H1 (cell line): ENCODE data around the gene HOMER1. TPM values are rescaled to one million over a fixed set of nuclear protein-coding genes. Genes with fewer than 3 reads are reported as not detected.

Experiments
- TBP ChIP-seq: IDR thresholded peaks from 2 replicates; pipeline ENCODE4 v1.6.1; 2011; ENCODE audit warnings: low read depth, low read length, improper control_type of control experiment
- polyA plus RNA-seq, 7 experiments: library from polyadenylated mRNA; depleted of rRNA in 3 of 7; stranded (reverse) in 5 of 7; unstranded in 2 of 7; fragments of >200 nt in 5 of 7; fragments of 200-250 nt in 2 of 7; gene quantifications; 1 replicate in 5 of 7; 2 replicates in 1 of 7; 4 replicates in 1 of 7; pipeline versions ENCODE4 v1.2.1 to v1.2.3, GENCODE V29; 2011 to 2013; ENCODE audit warnings: missing spikeins in 2 of 7, mixed read lengths in 2 of 7
- total RNA-seq: library from RNA; stranded (reverse); fragmentation: NEBNext Ultra II Directional; extraction: Animal tissue kit (Norgen Biotek cat#: 25700); gene quantifications from 2 replicates; pipeline ENCODE4 v1.2.1, GENCODE V29; 2021
- TF ChIP-seq, protein P1 (sequence below): fragments of 300-600 bp; sonication (generic); IDR thresholded peaks from 2 replicates; pipeline ENCODE4 v1.7.1; 2012; ENCODE audit warnings: low read length, moderate library complexity, mild to moderate bottlenecking, inconsistent platforms; ENCODE audit not compliant: insufficient replicate concordance

The HOMER1 gene
- total and polyA plus RNA-seq, 2 of the 8 experiments (the other 6 are each of a cell fraction or from before 2014, with no cell fraction given) = 6.4 to 57.9 TPM

DNA sequence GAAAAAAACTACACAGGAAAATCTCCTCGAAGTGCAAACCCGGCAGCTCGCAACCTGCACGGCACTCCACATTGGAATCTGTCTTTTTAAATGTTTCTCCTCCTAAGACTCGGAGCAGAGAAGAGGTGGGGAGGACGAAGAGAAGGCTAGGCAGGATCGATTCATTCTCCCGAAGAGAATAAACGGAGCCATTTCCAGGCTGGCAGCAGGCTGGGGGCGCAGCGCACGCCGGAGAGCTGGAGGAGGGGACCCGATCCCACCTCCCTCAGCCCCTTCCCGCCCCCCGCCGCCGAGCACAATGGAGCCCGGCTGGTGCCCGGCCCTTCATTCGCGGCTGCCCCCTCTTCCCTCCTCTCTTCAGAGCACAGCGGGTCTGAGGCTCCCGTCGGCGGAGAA is 628 bp downstream of the HOMER1 start (continued):
- TF ChIP-seq, protein P1, sequence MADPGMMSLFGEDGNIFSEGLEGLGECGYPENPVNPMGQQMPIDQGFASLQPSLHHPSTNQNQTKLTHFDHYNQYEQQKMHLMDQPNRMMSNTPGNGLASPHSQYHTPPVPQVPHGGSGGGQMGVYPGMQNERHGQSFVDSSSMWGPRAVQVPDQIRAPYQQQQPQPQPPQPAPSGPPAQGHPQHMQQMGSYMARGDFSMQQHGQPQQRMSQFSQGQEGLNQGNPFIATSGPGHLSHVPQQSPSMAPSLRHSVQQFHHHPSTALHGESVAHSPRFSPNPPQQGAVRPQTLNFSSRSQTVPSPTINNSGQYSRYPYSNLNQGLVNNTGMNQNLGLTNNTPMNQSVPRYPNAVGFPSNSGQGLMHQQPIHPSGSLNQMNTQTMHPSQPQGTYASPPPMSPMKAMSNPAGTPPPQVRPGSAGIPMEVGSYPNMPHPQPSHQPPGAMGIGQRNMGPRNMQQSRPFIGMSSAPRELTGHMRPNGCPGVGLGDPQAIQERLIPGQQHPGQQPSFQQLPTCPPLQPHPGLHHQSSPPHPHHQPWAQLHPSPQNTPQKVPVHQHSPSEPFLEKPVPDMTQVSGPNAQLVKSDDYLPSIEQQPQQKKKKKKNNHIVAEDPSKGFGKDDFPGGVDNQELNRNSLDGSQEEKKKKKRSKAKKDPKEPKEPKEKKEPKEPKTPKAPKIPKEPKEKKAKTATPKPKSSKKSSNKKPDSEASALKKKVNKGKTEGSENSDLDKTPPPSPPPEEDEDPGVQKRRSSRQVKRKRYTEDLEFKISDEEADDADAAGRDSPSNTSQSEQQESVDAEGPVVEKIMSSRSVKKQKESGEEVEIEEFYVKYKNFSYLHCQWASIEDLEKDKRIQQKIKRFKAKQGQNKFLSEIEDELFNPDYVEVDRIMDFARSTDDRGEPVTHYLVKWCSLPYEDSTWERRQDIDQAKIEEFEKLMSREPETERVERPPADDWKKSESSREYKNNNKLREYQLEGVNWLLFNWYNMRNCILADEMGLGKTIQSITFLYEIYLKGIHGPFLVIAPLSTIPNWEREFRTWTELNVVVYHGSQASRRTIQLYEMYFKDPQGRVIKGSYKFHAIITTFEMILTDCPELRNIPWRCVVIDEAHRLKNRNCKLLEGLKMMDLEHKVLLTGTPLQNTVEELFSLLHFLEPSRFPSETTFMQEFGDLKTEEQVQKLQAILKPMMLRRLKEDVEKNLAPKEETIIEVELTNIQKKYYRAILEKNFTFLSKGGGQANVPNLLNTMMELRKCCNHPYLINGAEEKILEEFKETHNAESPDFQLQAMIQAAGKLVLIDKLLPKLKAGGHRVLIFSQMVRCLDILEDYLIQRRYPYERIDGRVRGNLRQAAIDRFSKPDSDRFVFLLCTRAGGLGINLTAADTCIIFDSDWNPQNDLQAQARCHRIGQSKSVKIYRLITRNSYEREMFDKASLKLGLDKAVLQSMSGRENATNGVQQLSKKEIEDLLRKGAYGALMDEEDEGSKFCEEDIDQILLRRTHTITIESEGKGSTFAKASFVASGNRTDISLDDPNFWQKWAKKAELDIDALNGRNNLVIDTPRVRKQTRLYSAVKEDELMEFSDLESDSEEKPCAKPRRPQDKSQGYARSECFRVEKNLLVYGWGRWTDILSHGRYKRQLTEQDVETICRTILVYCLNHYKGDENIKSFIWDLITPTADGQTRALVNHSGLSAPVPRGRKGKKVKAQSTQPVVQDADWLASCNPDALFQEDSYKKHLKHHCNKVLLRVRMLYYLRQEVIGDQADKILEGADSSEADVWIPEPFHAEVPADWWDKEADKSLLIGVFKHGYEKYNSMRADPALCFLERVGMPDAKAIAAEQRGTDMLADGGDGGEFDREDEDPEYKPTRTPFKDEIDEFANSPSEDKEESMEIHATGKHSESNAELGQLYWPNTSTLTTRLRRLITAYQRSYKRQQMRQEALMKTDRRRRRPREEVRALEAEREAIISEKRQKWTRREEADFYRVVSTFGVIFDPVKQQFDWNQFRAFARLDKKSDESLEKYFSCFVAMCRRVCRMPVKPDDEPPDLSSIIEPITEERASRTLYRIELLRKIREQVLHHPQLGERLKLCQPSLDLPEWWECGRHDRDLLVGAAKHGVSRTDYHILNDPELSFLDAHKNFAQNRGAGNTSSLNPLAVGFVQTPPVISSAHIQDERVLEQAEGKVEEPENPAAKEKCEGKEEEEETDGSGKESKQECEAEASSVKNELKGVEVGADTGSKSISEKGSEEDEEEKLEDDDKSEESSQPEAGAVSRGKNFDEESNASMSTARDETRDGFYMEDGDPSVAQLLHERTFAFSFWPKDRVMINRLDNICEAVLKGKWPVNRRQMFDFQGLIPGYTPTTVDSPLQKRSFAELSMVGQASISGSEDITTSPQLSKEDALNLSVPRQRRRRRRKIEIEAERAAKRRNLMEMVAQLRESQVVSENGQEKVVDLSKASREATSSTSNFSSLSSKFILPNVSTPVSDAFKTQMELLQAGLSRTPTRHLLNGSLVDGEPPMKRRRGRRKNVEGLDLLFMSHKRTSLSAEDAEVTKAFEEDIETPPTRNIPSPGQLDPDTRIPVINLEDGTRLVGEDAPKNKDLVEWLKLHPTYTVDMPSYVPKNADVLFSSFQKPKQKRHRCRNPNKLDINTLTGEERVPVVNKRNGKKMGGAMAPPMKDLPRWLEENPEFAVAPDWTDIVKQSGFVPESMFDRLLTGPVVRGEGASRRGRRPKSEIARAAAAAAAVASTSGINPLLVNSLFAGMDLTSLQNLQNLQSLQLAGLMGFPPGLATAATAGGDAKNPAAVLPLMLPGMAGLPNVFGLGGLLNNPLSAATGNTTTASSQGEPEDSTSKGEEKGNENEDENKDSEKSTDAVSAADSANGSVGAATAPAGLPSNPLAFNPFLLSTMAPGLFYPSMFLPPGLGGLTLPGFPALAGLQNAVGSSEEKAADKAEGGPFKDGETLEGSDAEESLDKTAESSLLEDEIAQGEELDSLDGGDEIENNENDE = no peak
- no peak for TF ChIP-seq TBP
